Ascending aorta (tissue), 2 donors: Measurements from ENCODE around the gene ZNF281. TPM values are rescaled to one million over a fixed set of nuclear protein-coding genes. Genes with fewer than 3 reads are reported as not detected.
A peak's percentile ranks its signal among the peaks of the same experiment; 100 is the strongest.

Experiments used
- DNase-seq, 2 donors: peaks; one replicate each; pipeline ENCODE4 v3.0.0-alpha.2; 2019; ENCODE audit warnings: low spot score in 2 of 2
- H3K27ac ChIP-seq, 2 donors: fragments of 200-600 bp; sonication (generic); one replicate each; pipeline ENCODE4 v1.5.1; 2016 to 2017; ENCODE audit warnings: mild to moderate bottlenecking in 1 of 2
- H3K27me3 ChIP-seq: fragments of 200-600 bp; sonication (generic); one replicate; pipeline ENCODE4 v1.5.1; 2017
- H3K36me3 ChIP-seq, 2 donors: fragments of 200-600 bp; sonication (generic); one replicate each; pipeline ENCODE4 v1.5.1; 2016
- H3K4me1 ChIP-seq, 2 donors: fragments of 200-600 bp; sonication (generic); one replicate each; pipeline ENCODE4 v1.5.1; 2016 to 2017; ENCODE audit warnings: mild to moderate bottlenecking in 1 of 2
- H3K4me3 ChIP-seq, 2 donors: fragments of 200-600 bp; sonication (generic); one replicate each; pipeline ENCODE4 v1.5.1; 2016 to 2017; ENCODE audit warnings: mild to moderate bottlenecking in 1 of 2
- H3K9me3 ChIP-seq, 2 donors: fragments of 200-600 bp; sonication (generic); one replicate each; pipeline ENCODE4 v1.5.1; 2016
- intact Hi-C: fragments of 100-400 bp; cut with DNase I; formaldehyde crosslinking; loops from one replicate; pipeline ENCODE4 v1.15.1; 2023
- total RNA-seq: library from RNA; depleted of rRNA; stranded (reverse); fragments of >200 nt; gene quantifications from one replicate; pipeline ENCODE4 v1.1.0, GENCODE V29; 2016
- TF ChIP-seq, protein P1 (sequence below), 3 experiments: fragments of 200-600 bp in 2 of 3; fragments of 450-650 bp in 1 of 3; sonication (generic) in 2 of 3; IDR thresholded peaks; one replicate each; pipeline ENCODE4 v1.5.1; 2016 to 2019; ENCODE audit warnings: antibody characterized with exemption in 3 of 3, mild to moderate bottlenecking in 1 of 3, moderate library complexity in 1 of 3

The ZNF281 gene
- total RNA-seq, 1 donor from 2014 or later, result 3.7 TPM

DNA sequence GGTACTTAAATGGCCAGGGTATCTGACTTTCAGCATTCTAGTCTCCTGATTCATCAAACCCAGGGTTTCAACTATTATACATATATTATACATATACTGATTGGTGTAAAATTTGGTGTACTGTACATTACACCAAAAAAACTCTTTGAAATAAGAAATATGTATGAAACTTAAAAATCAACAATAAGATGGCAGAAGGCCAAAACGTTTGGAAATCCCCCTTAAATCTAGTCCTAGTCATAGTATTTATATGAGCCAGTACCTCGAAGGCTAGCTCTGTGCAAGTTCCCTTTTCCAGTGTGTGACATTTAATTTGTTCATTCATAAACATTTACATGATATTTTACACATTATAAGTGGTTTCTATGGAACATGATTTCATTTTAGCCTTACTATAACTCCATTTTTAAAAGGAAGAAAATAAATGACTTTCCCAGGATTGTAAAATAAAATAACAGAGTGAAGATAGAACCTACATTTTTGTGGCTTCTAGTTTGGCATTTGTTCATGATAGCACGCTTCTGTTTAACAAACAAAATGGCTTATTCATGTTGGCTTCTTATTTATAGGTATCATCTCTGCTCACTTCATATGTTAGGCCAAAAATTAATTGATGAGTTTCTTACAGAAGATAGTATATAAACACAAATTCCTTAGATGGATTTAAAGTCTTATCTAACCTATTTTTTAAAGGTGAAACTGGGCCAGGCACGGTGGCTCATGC lies 18.8 kb upstream of the ZNF281 start:
- H3K36me3 ChIP-seq, result no peaks in the 10 kb centered on the region
- H3K27ac ChIP-seq, result peak overlapping the region; percentile 59 to 61
- no peaks in the 10 kb centered on the region for H3K9me3 ChIP-seq
- intact Hi-C loops, result loop anchor here (1.0 kb wide), 1 partner anchor 18 kb away; the partner anchor contains the start of gene ZNF281
- no peaks in the 10 kb centered on the region for H3K4me1 ChIP-seq
- no peaks in the 10 kb centered on the region for H3K27me3 ChIP-seq
- no peak for DNase-seq
- H3K4me3 ChIP-seq, result no peak overlapping the region
- TF ChIP-seq, protein P1, sequence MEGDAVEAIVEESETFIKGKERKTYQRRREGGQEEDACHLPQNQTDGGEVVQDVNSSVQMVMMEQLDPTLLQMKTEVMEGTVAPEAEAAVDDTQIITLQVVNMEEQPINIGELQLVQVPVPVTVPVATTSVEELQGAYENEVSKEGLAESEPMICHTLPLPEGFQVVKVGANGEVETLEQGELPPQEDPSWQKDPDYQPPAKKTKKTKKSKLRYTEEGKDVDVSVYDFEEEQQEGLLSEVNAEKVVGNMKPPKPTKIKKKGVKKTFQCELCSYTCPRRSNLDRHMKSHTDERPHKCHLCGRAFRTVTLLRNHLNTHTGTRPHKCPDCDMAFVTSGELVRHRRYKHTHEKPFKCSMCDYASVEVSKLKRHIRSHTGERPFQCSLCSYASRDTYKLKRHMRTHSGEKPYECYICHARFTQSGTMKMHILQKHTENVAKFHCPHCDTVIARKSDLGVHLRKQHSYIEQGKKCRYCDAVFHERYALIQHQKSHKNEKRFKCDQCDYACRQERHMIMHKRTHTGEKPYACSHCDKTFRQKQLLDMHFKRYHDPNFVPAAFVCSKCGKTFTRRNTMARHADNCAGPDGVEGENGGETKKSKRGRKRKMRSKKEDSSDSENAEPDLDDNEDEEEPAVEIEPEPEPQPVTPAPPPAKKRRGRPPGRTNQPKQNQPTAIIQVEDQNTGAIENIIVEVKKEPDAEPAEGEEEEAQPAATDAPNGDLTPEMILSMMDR (IDR thresholded peaks at IDR 0.05), result no peak

DNA sequence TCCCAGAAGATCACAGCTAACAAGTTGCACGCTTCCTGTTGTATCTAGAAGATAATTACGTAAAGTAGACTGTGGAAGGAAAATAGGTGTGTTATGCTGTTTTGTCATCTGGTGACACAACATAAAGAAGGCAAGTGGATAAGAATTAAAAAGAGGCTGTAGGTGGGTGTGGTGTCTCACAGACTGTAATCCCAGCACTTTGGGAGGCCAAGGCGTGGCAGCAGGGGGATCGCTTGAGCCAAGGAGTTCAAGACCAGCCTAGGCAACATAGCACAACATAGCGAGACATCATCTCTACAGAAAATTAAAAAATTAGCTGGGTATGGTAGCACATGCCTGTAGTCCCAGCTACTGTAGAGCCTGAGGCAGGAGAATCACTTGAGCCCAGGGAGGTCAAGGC lies 17.9 kb upstream of the ZNF281 start:
- TF ChIP-seq, protein P1 (IDR thresholded peaks at IDR 0.05), result no peak
- no peak for DNase-seq
- intact Hi-C loops, result no loop called here

DNA sequence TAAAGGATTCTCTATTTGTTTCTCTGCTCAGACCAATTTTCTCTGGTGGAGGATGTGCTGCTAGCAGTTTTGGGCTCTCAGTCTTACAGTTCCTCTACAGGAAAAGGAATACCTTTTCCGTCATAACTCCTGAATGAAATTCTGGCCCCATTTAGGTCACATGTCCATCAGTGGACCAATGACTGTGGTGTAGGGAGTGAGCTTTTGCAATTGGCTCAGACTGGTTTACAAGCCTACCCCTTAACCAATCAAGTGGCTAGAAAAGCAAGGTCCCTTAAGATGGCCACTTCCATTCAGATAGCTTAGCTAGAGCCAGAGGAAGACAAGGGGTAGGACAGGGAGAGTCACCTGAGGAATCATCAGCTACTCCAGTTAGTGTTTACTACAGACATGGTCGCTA lies 16.4 kb upstream of the ZNF281 start:
- no peaks in the 10 kb centered on the region for H3K4me1 ChIP-seq
- H3K4me3 ChIP-seq, result no peak overlapping the region
- DNase-seq, result no peak
- TF ChIP-seq, protein P1 (IDR thresholded peaks at IDR 0.05), result no peak
- H3K27ac ChIP-seq, result no peak overlapping the region
- intact Hi-C loops, result no loop called here
- no peaks in the 10 kb centered on the region for H3K9me3 ChIP-seq
- H3K27me3 ChIP-seq, result no peaks in the 10 kb centered on the region
- no peaks in the 10 kb centered on the region for H3K36me3 ChIP-seq

More for the DNA sequence above, 17.9 kb upstream of the ZNF281 start:
- Histone ChIP-seq H3K36me3 (no peaks in the 10 kb centered on the region), H3K4me1 (no peaks in the 10 kb centered on the region), H3K4me3 (no peak overlapping the region), H3K9me3 (no peaks in the 10 kb centered on the region), H3K27me3 (no peaks in the 10 kb centered on the region), H3K27ac (no peak overlapping the region)

DNA sequence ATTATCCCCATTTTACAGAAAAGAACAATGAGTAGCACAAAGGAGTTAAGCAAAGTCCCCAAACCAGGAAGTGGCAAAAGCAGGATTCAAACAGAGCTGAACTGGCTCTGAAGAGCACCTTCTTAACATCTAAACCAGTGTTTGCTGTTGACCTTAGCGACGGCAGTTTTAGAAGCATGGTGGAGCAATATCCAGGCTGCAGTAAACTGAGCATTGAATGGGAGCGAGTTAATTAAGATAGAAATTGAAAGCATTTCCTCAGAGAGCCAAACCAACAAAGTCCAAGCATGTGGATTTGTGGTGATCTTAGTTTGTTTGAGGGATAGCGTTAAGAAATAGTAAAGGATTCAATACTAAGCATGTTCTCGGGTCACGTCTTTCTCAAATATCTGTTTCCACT lies 13.4 kb upstream of the ZNF281 start:
- no peak for DNase-seq
- H3K4me3 ChIP-seq, result no peak overlapping the region
- no peak overlapping the region for H3K27ac ChIP-seq
- no peaks in the 10 kb centered on the region for H3K36me3 ChIP-seq
- no peaks in the 10 kb centered on the region for H3K4me1 ChIP-seq
- H3K27me3 ChIP-seq, result no peaks in the 10 kb centered on the region
- TF ChIP-seq, protein P1 (IDR thresholded peaks at IDR 0.05), result no peak
- no peaks in the 10 kb centered on the region for H3K9me3 ChIP-seq
- intact Hi-C loops, result no loop called here

DNA sequence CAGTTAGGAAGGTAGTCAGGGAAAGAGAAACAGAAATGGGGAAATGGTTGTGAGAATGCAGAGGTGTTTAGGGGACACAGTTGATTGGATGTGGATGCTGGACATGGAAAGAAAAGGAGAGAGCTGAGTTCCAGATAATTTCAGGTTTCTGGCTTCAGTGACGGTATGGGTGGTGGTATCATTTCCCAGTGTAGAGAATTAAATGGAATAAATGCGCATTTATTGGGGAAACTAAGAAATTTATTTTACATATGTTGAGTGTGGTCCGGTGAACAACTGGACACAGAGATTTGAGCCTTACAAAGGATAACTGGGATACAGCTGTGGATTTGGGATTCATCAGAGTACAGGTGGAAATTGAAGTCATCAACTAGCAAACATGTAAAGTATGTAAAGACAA lies 12.4 kb upstream of the ZNF281 start:
- Histone ChIP-seq H3K9me3 (no peaks in the 10 kb centered on the region), H3K27me3 (no peaks in the 10 kb centered on the region), H3K27ac (no peak overlapping the region), H3K4me1 (no peaks in the 10 kb centered on the region), H3K4me3 (no peak overlapping the region), H3K36me3 (no peaks in the 10 kb centered on the region)
- DNase-seq, result no peak
- intact Hi-C loops, result no loop called here
- TF ChIP-seq, protein P1 (IDR thresholded peaks at IDR 0.05), result no peak
